Hepatocyte (in vitro differentiated cells): ENCODE results near the gene DIP2B.

Experiments
- EZH2 ChIP-seq: fragments of 200-600 bp; sonication (generic); IDR thresholded peaks from 2 replicates; pipeline ENCODE4 v1.6.1; 2016; ENCODE audit warnings: antibody characterized with exemption, mild to moderate bottlenecking, borderline replicate concordance
- TF ChIP-seq, protein P1 (sequence below): fragments of 200-600 bp; sonication (generic); IDR thresholded peaks from 2 replicates; pipeline ENCODE4 v1.5.1; 2016; ENCODE audit warnings: antibody characterized with exemption, mild to moderate bottlenecking; ENCODE audit not compliant: poor library complexity

DNA sequence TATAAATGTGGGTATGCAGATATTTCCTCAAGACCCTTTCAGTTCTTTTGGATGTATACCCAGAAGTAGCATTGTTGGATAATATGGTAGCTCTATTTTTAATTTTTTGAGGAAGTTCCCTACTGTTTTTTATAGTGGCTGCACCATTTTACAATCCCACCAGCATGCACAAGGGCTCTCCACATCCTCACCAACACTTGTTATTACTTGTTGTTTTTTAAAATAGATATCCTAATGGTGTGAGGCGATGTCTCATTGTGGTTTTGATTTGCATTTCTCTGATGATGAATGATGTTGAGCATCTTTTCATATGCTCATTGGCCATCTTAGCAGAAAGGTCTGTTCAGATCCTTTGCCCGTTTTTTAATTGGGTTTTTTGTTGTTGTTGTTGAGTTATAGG, 47.1 kb downstream of the DIP2B start:
- TF ChIP-seq, protein P1, sequence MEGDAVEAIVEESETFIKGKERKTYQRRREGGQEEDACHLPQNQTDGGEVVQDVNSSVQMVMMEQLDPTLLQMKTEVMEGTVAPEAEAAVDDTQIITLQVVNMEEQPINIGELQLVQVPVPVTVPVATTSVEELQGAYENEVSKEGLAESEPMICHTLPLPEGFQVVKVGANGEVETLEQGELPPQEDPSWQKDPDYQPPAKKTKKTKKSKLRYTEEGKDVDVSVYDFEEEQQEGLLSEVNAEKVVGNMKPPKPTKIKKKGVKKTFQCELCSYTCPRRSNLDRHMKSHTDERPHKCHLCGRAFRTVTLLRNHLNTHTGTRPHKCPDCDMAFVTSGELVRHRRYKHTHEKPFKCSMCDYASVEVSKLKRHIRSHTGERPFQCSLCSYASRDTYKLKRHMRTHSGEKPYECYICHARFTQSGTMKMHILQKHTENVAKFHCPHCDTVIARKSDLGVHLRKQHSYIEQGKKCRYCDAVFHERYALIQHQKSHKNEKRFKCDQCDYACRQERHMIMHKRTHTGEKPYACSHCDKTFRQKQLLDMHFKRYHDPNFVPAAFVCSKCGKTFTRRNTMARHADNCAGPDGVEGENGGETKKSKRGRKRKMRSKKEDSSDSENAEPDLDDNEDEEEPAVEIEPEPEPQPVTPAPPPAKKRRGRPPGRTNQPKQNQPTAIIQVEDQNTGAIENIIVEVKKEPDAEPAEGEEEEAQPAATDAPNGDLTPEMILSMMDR, result no peak
- no peak for TF ChIP-seq EZH2
